HEK293 (cell line): ENCODE measurements around the gene NUP43.

Experiments
- KLF16 ChIP-seq: fragments of 450-650 bp; formaldehyde crosslinking; IDR thresholded peaks from 2 replicates; pipeline ENCODE4 v1.5.1; 2017; ENCODE audit warnings: missing biosample characterization, missing genetic modification characterization
- KLF8 ChIP-seq: fragments of 450-650 bp; formaldehyde crosslinking; IDR thresholded peaks from 2 replicates; pipeline ENCODE4 v1.5.1; 2016; ENCODE audit warnings: missing biosample characterization, missing genetic modification characterization
- MZF1 ChIP-seq: fragments of 450-650 bp; formaldehyde crosslinking; IDR thresholded peaks from 2 replicates; pipeline ENCODE4 v1.5.1; 2017; ENCODE audit warnings: missing biosample characterization, missing genetic modification characterization, borderline replicate concordance
- SP2 ChIP-seq: fragments of 450-650 bp; formaldehyde crosslinking; IDR thresholded peaks from 2 replicates; pipeline ENCODE4 v1.5.1; 2016; ENCODE audit warnings: missing biosample characterization, missing genetic modification characterization
- YY1 ChIP-seq: fragments of 450-650 bp; formaldehyde crosslinking; IDR thresholded peaks from 2 replicates; pipeline ENCODE4 v1.5.1; 2018; ENCODE audit warnings: missing biosample characterization, missing genetic modification characterization
- ZFP37 ChIP-seq: fragments of 450-650 bp; formaldehyde crosslinking; IDR thresholded peaks from 2 replicates; pipeline ENCODE4 v1.5.1; 2016; ENCODE audit warnings: missing biosample characterization, missing genetic modification characterization
- ZNF510 ChIP-seq: fragments of 450-650 bp; formaldehyde crosslinking; IDR thresholded peaks from 2 replicates; pipeline ENCODE4 v1.5.1; 2018; ENCODE audit warnings: mild to moderate bottlenecking, missing genetic modification characterization, missing biosample characterization; ENCODE audit not compliant: insufficient replicate concordance
- TF ChIP-seq, protein P1 (sequence below): fragments of 450-650 bp; formaldehyde crosslinking; IDR thresholded peaks from 2 replicates; pipeline ENCODE4 v1.5.1; 2017; ENCODE audit warnings: missing biosample characterization, missing genetic modification characterization
- TF ChIP-seq, protein P2 (sequence below): fragments of 450-650 bp; formaldehyde crosslinking; IDR thresholded peaks from 2 replicates; pipeline ENCODE4 v1.5.1; 2017; ENCODE audit warnings: missing biosample characterization, missing genetic modification characterization
- TF ChIP-seq, protein P3 (sequence below): fragments of 450-650 bp; formaldehyde crosslinking; IDR thresholded peaks from 2 replicates; pipeline ENCODE4 v1.5.1; 2016; ENCODE audit warnings: missing biosample characterization, missing genetic modification characterization
- TF ChIP-seq, protein P4 (sequence below): fragments of 450-650 bp; IDR thresholded peaks from 2 replicates; pipeline ENCODE4 v1.5.1; 2018; ENCODE audit warnings: missing biosample characterization, mild to moderate bottlenecking, missing genetic modification characterization

DNA sequence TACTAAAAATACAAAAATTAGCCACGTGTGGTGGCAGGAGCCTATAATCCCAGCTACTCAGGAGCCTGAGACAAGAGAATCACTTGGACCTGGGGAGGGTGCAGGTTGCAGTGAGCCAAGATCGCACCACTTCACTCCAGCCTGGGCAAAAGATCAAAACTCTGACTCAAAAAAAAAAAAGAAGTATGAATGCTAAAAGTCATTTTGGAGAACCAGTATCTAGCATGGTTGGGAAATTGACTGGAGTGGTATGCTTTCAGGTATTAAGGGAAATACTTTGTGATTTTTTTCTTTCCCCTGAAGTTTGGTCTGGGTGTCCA, 33.3 kb upstream of the NUP43 start:
- TF ChIP-seq KLF8 (no peak), YY1 (tag by site-specific recombination) (no peak), ZFP37 (tag by site-specific recombination) (no peak), SP2 (tag by site-specific recombination) (no peak), KLF16 (no peak), ZNF510 (tag by site-specific recombination) (no peak), MZF1 (no peak)
- TF ChIP-seq, protein P1, sequence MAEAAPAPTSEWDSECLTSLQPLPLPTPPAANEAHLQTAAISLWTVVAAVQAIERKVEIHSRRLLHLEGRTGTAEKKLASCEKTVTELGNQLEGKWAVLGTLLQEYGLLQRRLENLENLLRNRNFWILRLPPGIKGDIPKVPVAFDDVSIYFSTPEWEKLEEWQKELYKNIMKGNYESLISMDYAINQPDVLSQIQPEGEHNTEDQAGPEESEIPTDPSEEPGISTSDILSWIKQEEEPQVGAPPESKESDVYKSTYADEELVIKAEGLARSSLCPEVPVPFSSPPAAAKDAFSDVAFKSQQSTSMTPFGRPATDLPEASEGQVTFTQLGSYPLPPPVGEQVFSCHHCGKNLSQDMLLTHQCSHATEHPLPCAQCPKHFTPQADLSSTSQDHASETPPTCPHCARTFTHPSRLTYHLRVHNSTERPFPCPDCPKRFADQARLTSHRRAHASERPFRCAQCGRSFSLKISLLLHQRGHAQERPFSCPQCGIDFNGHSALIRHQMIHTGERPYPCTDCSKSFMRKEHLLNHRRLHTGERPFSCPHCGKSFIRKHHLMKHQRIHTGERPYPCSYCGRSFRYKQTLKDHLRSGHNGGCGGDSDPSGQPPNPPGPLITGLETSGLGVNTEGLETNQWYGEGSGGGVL (tag by site-specific recombination), result no peak
- TF ChIP-seq, protein P2, sequence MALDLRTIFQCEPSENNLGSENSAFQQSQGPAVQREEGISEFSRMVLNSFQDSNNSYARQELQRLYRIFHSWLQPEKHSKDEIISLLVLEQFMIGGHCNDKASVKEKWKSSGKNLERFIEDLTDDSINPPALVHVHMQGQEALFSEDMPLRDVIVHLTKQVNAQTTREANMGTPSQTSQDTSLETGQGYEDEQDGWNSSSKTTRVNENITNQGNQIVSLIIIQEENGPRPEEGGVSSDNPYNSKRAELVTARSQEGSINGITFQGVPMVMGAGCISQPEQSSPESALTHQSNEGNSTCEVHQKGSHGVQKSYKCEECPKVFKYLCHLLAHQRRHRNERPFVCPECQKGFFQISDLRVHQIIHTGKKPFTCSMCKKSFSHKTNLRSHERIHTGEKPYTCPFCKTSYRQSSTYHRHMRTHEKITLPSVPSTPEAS (tag by site-specific recombination), result no peak
- TF ChIP-seq, protein P3, sequence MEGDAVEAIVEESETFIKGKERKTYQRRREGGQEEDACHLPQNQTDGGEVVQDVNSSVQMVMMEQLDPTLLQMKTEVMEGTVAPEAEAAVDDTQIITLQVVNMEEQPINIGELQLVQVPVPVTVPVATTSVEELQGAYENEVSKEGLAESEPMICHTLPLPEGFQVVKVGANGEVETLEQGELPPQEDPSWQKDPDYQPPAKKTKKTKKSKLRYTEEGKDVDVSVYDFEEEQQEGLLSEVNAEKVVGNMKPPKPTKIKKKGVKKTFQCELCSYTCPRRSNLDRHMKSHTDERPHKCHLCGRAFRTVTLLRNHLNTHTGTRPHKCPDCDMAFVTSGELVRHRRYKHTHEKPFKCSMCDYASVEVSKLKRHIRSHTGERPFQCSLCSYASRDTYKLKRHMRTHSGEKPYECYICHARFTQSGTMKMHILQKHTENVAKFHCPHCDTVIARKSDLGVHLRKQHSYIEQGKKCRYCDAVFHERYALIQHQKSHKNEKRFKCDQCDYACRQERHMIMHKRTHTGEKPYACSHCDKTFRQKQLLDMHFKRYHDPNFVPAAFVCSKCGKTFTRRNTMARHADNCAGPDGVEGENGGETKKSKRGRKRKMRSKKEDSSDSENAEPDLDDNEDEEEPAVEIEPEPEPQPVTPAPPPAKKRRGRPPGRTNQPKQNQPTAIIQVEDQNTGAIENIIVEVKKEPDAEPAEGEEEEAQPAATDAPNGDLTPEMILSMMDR (tag by site-specific recombination), result no peak
- TF ChIP-seq, protein P4, sequence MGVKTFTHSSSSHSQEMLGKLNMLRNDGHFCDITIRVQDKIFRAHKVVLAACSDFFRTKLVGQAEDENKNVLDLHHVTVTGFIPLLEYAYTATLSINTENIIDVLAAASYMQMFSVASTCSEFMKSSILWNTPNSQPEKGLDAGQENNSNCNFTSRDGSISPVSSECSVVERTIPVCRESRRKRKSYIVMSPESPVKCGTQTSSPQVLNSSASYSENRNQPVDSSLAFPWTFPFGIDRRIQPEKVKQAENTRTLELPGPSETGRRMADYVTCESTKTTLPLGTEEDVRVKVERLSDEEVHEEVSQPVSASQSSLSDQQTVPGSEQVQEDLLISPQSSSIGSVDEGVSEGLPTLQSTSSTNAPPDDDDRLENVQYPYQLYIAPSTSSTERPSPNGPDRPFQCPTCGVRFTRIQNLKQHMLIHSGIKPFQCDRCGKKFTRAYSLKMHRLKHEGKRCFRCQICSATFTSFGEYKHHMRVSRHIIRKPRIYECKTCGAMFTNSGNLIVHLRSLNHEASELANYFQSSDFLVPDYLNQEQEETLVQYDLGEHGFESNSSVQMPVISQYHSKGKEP (tag by site-specific recombination), result no peak
